ENCODE measurements around the gene INTS13.
A peak's percentile ranks its signal among the peaks of the same experiment; 100 is the strongest.
"Not testable (repeated sequence)": the region's sequence is repeated elsewhere in the genome, so short reads cannot be mapped to it uniquely, and the experiment has no call there.

INTS13 gene

GRCh38 chr12:26970136-26970535 is 32.4 kb upstream of the INTS13 start:
- TF ChIP-seq CTCF (conservative IDR thresholded peaks at IDR 0.05; ENCODE audit: low read depth, low read length): no peak
- no peak overlapping the region for H3K4me3 ChIP-seq (ENCODE audit: low read depth, low read length)
- no peak for DNase-seq (ENCODE audit: low read depth)

- TF ChIP-seq CTCF (conservative IDR thresholded peaks at IDR 0.05; ENCODE audit: low read depth, low read length): no peak
- no peak overlapping the region for H3K4me3 ChIP-seq (ENCODE audit: low read depth, low read length)
Measured at GRCh38 chr12:26966842-26967241, 29.1 kb upstream of the INTS13 start.

GRCh38 chr12:26963413-26963812 is 25.6 kb upstream of the INTS13 start:
- no peak for TF ChIP-seq CTCF (conservative IDR thresholded peaks at IDR 0.05; ENCODE audit: low read depth, low read length)
- H3K4me3 ChIP-seq (ENCODE audit: low read depth, low read length): no peak overlapping the region

More at GRCh38 chr12:26966842-26967241, 29.1 kb upstream of the INTS13 start:
- DNase-seq (ENCODE audit: low read depth): no peak

GRCh38 chr12:26961803-26962202 is 24.0 kb upstream of the INTS13 start:
- no peak overlapping the region for H3K4me3 ChIP-seq (ENCODE audit: low read depth, low read length)
- no peak for DNase-seq (ENCODE audit: low read depth)
- no peak for TF ChIP-seq CTCF (conservative IDR thresholded peaks at IDR 0.05; ENCODE audit: low read depth, low read length)

More at GRCh38 chr12:26963413-26963812, 25.6 kb upstream of the INTS13 start:
- peak; percentile 39 for DNase-seq (ENCODE audit: low read depth)

- not testable (repeated sequence) for DNase-seq (ENCODE audit: low read depth); H3K4me3 ChIP-seq (ENCODE audit: low read depth, low read length)
Measured at GRCh38 chr12:26961391-26961790, 23.6 kb upstream of the INTS13 start.

- TF ChIP-seq CTCF (conservative IDR thresholded peaks at IDR 0.05; ENCODE audit: low read depth, low read length): no peak
Measured at GRCh38 chr12:26954027-26954426, 16.2 kb upstream of the INTS13 start.

GRCh38 chr12:26953447-26953846 is 15.7 kb upstream of the INTS13 start:
- no peak for TF ChIP-seq CTCF (conservative IDR thresholded peaks at IDR 0.05; ENCODE audit: low read depth, low read length)
- peak; percentile 42 for DNase-seq (ENCODE audit: low read depth)
- H3K4me3 ChIP-seq (ENCODE audit: low read depth, low read length): no peak overlapping the region

More at GRCh38 chr12:26954027-26954426, 16.2 kb upstream of the INTS13 start:
- DNase-seq (ENCODE audit: low read depth): no peak
- H3K4me3 ChIP-seq (ENCODE audit: low read depth, low read length): no peak overlapping the region

Data from choroid plexus epithelial cell (primary cell).